OCI-LY7 (cell line): Measurements from ENCODE around the gene MOB3B.

Experiments
- EZH2phosphoT487 ChIP-seq: fragments of 200-600 bp; sonication (generic); IDR thresholded peaks from 2 replicates; pipeline ENCODE4 v1.6.1; 2018; ENCODE audit warnings: low read depth, borderline replicate concordance, mild to moderate bottlenecking, mixed run types, antibody characterized with exemption, low read length, moderate library complexity, mixed read lengths
- TF ChIP-seq, protein P1 (sequence below): fragments of 200-600 bp; sonication (generic); conservative IDR thresholded peaks from 2 replicates; pipeline ENCODE4 v1.5.1; 2014; ENCODE audit warnings: mild to moderate bottlenecking, antibody characterized with exemption, low read length, moderate library complexity, mixed read lengths

- TF ChIP-seq, protein P1, sequence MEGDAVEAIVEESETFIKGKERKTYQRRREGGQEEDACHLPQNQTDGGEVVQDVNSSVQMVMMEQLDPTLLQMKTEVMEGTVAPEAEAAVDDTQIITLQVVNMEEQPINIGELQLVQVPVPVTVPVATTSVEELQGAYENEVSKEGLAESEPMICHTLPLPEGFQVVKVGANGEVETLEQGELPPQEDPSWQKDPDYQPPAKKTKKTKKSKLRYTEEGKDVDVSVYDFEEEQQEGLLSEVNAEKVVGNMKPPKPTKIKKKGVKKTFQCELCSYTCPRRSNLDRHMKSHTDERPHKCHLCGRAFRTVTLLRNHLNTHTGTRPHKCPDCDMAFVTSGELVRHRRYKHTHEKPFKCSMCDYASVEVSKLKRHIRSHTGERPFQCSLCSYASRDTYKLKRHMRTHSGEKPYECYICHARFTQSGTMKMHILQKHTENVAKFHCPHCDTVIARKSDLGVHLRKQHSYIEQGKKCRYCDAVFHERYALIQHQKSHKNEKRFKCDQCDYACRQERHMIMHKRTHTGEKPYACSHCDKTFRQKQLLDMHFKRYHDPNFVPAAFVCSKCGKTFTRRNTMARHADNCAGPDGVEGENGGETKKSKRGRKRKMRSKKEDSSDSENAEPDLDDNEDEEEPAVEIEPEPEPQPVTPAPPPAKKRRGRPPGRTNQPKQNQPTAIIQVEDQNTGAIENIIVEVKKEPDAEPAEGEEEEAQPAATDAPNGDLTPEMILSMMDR, result no peak
- TF ChIP-seq EZH2phosphoT487, result no peak
These were observed 40.3 kb downstream of the MOB3B start for GRCh38 chr9:27489087-27489876.
